GM06990 (cell line): Measurements from ENCODE around the gene ENPP4.
"Not testable (repeated sequence)": the region's sequence is repeated elsewhere in the genome, so short reads cannot be mapped to it uniquely, and the experiment has no call there.

Experiments used
- DNase-seq: peaks from one replicate; pipeline ENCODE4 v3.0.0-alpha.2; 2011; ENCODE audit not compliant: insufficient read length; ENCODE audit errors: extremely low read depth
- H3K27me3 ChIP-seq: replicated peaks from 2 replicates; pipeline ENCODE4 v1.6.0; 2011; ENCODE audit warnings: low read length; ENCODE audit not compliant: control insufficient read depth, insufficient read depth
- H3K36me3 ChIP-seq: 2 replicates; pipeline ENCODE4 v1.5.1; 2011; ENCODE audit warnings: low read length; ENCODE audit not compliant: control insufficient read depth, insufficient read depth
- H3K4me3 ChIP-seq: replicated peaks from 2 replicates; pipeline ENCODE4 v1.5.1; 2011; ENCODE audit warnings: low read depth, mild to moderate bottlenecking, control low read depth, low read length
- TF ChIP-seq, protein P1 (sequence below): IDR thresholded peaks from 2 replicates; pipeline ENCODE4 v1.5.1; 2011; ENCODE audit warnings: low read length, control low read depth, mild to moderate bottlenecking, inconsistent platforms; ENCODE audit not compliant: insufficient read depth, poor library complexity, severe bottlenecking

The ENPP4 gene

GRCh38 chr6:46105568-46105967 lies 24.2 kb upstream of the ENPP4 start:
- TF ChIP-seq, protein P1, sequence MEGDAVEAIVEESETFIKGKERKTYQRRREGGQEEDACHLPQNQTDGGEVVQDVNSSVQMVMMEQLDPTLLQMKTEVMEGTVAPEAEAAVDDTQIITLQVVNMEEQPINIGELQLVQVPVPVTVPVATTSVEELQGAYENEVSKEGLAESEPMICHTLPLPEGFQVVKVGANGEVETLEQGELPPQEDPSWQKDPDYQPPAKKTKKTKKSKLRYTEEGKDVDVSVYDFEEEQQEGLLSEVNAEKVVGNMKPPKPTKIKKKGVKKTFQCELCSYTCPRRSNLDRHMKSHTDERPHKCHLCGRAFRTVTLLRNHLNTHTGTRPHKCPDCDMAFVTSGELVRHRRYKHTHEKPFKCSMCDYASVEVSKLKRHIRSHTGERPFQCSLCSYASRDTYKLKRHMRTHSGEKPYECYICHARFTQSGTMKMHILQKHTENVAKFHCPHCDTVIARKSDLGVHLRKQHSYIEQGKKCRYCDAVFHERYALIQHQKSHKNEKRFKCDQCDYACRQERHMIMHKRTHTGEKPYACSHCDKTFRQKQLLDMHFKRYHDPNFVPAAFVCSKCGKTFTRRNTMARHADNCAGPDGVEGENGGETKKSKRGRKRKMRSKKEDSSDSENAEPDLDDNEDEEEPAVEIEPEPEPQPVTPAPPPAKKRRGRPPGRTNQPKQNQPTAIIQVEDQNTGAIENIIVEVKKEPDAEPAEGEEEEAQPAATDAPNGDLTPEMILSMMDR: no peak
- Histone ChIP-seq H3K4me3 (no peak overlapping the region), H3K27me3 (no peaks in the 10 kb centered on the region), H3K36me3 (no peaks in the 10 kb centered on the region)
- no peak for DNase-seq

- Histone ChIP-seq H3K27me3 (no peaks in the 10 kb centered on the region), H3K36me3 (no peaks in the 10 kb centered on the region), H3K4me3 (no peak overlapping the region)
- TF ChIP-seq, protein P1: no peak
- no peak for DNase-seq
Observed at GRCh38 chr6:46113370-46113769, 16.4 kb upstream of the ENPP4 start.

- DNase-seq: no peak
- Histone ChIP-seq H3K4me3 (no peak overlapping the region), H3K36me3 (no peaks in the 10 kb centered on the region), H3K27me3 (no peaks in the 10 kb centered on the region)
- TF ChIP-seq, protein P1: no peak
Observed at GRCh38 chr6:46115634-46116033, 14.2 kb upstream of the ENPP4 start.

DNA sequence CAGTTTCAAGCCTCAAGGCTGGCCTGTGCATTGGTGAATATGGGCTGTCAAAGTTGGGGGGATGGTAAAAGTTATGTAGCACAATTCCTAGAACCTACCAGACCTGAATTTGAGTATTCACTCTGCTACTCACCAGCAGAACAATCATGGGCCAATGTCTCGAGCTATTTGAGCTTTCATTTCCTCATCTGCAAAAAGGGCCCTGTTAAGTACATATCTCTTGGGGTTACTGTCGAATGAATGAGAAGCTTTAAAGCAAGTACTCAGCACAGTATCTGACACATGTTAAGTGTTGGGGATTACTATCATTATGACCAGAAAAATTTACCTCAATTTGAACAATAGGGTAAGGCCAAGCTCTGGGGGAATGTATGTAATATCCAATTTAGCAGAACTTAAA lies 13.5 kb upstream of the ENPP4 start:
- TF ChIP-seq, protein P1: no peak
- DNase-seq: no peak
- H3K36me3 ChIP-seq: no peaks in the 10 kb centered on the region

DNA sequence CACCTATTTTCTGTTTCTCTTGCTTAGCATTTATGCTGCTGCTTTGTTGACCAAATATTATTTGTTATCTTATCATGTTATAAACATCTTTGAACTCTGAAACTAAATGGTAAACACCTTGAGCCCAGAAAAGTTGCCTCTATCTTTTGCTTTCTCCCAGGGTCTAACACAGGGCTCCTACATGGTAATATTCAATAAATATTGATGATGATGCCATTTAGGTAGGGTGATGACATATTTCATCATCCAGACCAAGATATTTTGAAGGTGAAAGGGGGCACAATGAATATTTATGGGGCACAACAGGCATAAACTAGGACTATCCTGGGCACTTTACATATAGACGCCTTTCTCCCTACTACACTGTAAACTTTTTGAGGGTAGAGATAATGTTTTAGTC lies 11.6 kb upstream of the ENPP4 start:
- no peak for DNase-seq
- TF ChIP-seq, protein P1: no peak
- H3K4me3 ChIP-seq: no peak overlapping the region
- H3K36me3 ChIP-seq: no peaks in the 10 kb centered on the region
- H3K27me3 ChIP-seq: no peaks in the 10 kb centered on the region

More for the DNA sequence above, 13.5 kb upstream of the ENPP4 start:
- no peak overlapping the region for H3K4me3 ChIP-seq
- no peaks in the 10 kb centered on the region for H3K27me3 ChIP-seq

DNA sequence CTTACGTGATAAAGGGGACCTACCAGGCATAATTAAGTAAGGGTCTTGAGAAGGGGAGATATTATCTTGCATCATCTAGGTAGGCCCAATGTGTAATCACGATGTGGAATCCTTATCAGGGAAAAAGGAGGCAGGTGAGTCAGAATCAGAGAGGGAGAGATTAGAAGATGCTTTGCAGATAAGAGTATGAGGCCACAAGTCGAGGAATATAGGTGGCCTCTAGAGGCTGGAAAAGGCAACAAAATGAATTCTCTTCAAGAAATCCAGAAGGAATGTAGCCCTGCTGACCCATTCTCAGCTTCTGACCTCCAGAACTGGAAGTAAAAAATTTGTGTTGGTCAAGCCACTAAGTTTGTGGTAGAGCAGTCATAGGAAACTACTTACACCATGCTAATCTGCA lies 11.0 kb upstream of the ENPP4 start:
- no peak overlapping the region for H3K4me3 ChIP-seq

DNA sequence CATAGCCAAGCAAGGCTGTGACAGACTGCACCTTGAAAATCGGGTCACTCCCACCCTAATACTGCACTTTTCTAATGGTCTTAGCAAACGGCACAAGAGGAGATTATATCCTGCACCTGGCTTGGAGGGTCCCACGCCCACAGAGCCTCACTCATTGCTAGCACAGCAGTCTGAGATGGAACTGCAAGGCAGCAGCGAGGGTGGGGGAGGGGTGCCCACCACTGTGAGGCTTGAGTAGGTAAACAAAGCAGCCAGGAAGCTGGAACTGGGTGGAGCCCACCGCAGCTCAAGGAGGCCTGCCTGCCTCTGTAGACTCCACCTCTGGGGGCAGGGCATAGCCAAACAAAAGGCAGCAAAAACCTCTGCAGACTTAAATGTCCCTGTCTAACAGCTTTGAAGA lies 10.1 kb upstream of the ENPP4 start:
- not testable (repeated sequence) for H3K27me3 ChIP-seq, H3K36me3 ChIP-seq, H3K4me3 ChIP-seq, DNase-seq

More for the DNA sequence above, 11.0 kb upstream of the ENPP4 start:
- H3K36me3 ChIP-seq: no peaks in the 10 kb centered on the region
- no peaks in the 10 kb centered on the region for H3K27me3 ChIP-seq
- TF ChIP-seq, protein P1: no peak
- DNase-seq: no peak
